Sigmoid colon (tissue), 4 donors: ENCODE measurements around the gene PRMT7.

ENCODE experiments used
- EP300 ChIP-seq, 4 donors: sonication (generic); formaldehyde crosslinking; IDR thresholded peaks; one replicate each; pipeline ENCODE4 v1.6.1; 2017; ENCODE audit warnings: antibody characterized with exemption in 4 of 4
- POLR2A ChIP-seq, 2 donors: fragments of 450-650 bp; IDR thresholded peaks; one replicate each; pipeline ENCODE4 v1.6.1; 2016; ENCODE audit warnings: antibody characterized with exemption in 2 of 2, mild to moderate bottlenecking in 2 of 2, moderate library complexity in 2 of 2
- POLR2AphosphoS5 ChIP-seq, 4 donors: sonication (generic); formaldehyde crosslinking; IDR thresholded peaks; one replicate each; pipeline ENCODE4 v1.6.1; 2017; ENCODE audit warnings: antibody characterized with exemption in 4 of 4
- TF ChIP-seq, protein P1 (sequence below), 4 experiments: fragments of 450-650 bp in 3 of 4; fragments of 200-600 bp in 1 of 4; IDR thresholded peaks; one replicate each; pipeline ENCODE4 v1.5.1; 2016 to 2019; ENCODE audit warnings: antibody characterized with exemption in 4 of 4, mild to moderate bottlenecking in 3 of 4, moderate library complexity in 2 of 4

DNA sequence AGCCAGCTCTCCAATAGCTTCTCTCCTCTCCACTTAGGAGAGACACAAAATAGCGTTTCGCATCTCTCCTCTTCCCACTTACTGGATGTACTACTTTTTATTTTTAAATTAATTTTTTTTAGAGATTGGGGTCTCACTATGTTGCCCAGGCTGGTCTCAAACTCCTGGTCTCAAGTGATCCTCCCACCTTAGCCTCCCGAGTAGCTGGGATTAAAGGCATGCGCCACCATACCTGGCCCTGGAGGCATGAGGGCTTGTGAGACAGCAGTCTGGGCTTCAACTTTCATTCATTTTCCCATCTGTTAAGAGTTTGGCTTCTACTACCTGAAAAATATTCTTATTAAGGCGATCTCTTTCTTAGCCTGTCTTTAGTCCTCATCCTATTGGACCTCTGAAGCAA is 18.4 kb upstream of the PRMT7 start:
- TF ChIP-seq, protein P1, sequence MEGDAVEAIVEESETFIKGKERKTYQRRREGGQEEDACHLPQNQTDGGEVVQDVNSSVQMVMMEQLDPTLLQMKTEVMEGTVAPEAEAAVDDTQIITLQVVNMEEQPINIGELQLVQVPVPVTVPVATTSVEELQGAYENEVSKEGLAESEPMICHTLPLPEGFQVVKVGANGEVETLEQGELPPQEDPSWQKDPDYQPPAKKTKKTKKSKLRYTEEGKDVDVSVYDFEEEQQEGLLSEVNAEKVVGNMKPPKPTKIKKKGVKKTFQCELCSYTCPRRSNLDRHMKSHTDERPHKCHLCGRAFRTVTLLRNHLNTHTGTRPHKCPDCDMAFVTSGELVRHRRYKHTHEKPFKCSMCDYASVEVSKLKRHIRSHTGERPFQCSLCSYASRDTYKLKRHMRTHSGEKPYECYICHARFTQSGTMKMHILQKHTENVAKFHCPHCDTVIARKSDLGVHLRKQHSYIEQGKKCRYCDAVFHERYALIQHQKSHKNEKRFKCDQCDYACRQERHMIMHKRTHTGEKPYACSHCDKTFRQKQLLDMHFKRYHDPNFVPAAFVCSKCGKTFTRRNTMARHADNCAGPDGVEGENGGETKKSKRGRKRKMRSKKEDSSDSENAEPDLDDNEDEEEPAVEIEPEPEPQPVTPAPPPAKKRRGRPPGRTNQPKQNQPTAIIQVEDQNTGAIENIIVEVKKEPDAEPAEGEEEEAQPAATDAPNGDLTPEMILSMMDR (IDR thresholded peaks at IDR 0.05): no peak
- TF ChIP-seq POLR2A (IDR thresholded peaks at IDR 0.05) (no peak), POLR2AphosphoS5 (IDR thresholded peaks at IDR 0.05) (no peak), EP300 (IDR thresholded peaks at IDR 0.05) (no peak)
